Thyroid gland (tissue), 4 donors: ENCODE results near the gene NAE1.

Experiments
- POLR2A ChIP-seq, 2 donors: fragments of 450-650 bp; IDR thresholded peaks; one replicate each; pipeline ENCODE4 v1.6.1; 2017; ENCODE audit warnings: antibody characterized with exemption in 2 of 2, mild to moderate bottlenecking in 2 of 2, moderate library complexity in 1 of 2
- TF ChIP-seq, protein P1 (sequence below), 6 experiments: fragments of 200-600 bp in 3 of 6; fragments of 450-650 bp in 3 of 6; sonication (generic) in 3 of 6; IDR thresholded peaks; one replicate each; pipeline ENCODE4 v1.5.1; 2016 to 2019; ENCODE audit warnings: antibody characterized with exemption in 6 of 6, mild to moderate bottlenecking in 2 of 6, inconsistent platforms in 1 of 6, moderate library complexity in 1 of 6

- no peak for TF ChIP-seq POLR2A (IDR thresholded peaks at IDR 0.05)
- TF ChIP-seq, protein P1, sequence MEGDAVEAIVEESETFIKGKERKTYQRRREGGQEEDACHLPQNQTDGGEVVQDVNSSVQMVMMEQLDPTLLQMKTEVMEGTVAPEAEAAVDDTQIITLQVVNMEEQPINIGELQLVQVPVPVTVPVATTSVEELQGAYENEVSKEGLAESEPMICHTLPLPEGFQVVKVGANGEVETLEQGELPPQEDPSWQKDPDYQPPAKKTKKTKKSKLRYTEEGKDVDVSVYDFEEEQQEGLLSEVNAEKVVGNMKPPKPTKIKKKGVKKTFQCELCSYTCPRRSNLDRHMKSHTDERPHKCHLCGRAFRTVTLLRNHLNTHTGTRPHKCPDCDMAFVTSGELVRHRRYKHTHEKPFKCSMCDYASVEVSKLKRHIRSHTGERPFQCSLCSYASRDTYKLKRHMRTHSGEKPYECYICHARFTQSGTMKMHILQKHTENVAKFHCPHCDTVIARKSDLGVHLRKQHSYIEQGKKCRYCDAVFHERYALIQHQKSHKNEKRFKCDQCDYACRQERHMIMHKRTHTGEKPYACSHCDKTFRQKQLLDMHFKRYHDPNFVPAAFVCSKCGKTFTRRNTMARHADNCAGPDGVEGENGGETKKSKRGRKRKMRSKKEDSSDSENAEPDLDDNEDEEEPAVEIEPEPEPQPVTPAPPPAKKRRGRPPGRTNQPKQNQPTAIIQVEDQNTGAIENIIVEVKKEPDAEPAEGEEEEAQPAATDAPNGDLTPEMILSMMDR (IDR thresholded peaks at IDR 0.05) = no peak
Observed at GRCh38 chr16:66844009-66844341, 13.2 kb upstream of the NAE1 start.
